HG03575 (cell line): ENCODE results near the gene KIAA1328.

Experiments used
- ATAC-seq: cut with Tn5 transposase; IDR thresholded peaks from one replicate; pipeline ENCODE4 v1.9.1; 2021; ENCODE audit not compliant: unreplicated experiment, insufficient number of reproducible peaks, low FRiP score; ENCODE audit errors: extremely low read depth

Gene KIAA1328

DNA sequence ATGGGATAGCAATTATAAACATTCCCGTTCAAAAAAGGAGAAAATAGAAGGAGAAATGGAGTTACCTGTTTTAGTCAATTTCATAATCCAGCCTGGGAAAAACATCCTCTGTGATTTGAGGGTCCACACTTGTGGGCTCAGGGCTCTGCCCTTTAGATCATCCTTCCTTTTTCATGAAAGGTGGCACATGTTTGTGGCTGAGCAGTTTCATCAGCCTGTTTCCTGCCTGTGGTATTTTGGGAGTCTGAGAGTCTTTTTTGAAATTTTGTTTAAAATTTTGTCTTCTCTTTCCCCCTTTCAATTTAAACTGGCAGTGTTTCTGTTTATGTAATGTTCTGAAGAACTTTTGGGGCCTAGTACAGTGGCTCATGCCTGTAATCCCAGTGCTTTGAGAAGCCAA, 84.0 kb downstream of the KIAA1328 start:
- ATAC-seq = no peak

DNA sequence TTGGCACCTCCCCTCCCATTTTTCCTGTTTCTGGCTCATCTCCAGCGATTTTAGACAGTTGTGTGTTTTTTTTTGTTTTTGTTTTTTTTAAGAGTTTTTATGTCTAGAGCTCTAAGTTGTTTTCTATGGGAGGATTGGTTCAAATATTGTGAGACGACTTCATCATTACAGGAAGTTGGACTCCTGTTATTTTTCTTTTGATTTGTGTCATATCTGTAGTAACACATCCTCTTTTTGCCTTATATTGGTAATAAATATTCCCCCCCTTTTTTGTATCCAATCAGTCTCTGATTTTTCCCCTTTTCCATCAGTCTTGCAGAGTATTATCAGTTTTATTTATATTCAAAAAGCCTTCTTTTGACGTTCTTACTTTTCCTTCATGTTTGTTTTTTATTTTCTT, 89.0 kb downstream of the KIAA1328 start:
- no peak for ATAC-seq

GRCh38 chr18:36929601-36930000, 100.7 kb downstream of the KIAA1328 start:
- ATAC-seq = no peak

DNA sequence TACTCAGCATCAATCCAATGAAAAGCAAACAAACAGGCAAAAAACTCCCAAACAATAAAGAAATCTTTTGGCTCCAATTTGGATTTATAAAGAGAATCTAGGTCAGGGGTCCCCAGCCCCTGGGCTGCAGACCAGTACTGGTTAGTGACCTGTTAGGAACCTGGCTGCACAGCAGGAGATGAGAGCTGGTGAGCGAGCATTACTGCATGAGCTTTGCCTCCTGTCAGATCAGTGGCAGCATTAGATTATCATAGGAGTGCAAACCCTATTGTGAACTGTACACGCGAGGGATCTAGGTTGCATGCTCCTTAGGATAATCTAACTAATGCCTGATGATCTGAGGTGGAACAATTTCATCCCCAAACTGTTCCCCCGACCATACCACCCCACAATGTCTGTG, 102.2 kb downstream of the KIAA1328 start:
- no peak for ATAC-seq

DNA sequence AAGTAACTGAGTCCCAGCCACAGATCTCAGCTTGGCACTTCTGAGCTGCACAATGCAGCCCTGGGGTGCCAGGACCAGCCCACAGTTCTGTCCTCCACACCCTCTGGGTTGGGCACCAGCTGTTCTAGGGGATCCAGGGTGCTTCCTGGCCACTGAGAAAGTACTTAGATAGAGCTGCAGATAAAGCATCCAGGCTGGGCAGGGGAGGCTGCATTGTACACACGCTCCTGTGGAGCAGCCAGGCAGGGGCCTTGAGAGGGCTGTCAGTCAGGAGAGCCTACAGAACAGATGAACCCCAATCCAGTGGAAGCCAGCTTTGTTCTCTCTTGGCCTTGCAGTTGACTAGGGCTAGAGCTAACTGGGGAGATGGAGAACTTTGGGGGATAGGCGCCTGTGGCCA, 104.6 kb downstream of the KIAA1328 start:
- no peak for ATAC-seq

- no peak for ATAC-seq
Observed at GRCh38 chr18:36934884-36935283, 106.0 kb downstream of the KIAA1328 start.

DNA sequence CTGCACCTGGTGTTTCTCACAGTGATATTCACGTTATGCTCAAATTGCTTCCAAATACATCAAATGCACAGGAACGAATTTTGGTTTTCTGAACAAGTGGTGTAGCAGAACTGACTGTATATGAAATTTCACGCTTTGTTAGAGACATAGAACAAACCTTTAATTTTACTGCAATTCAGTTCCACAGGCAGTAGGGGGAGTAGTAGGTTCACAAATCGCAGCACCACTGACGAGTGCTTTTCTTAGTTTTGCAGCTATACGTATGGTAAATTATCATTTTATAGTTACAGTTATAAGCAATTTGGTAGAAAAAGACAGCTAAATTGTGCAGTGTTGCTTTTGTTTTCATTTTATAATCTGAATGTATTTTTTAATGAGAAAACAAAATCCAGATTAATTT, 113.3 kb downstream of the KIAA1328 start:
- no peak for ATAC-seq

GRCh38 chr18:36947820-36948348, 119.0 kb downstream of the KIAA1328 start:
- no peak for ATAC-seq

- ATAC-seq = no peak
Observed at GRCh38 chr18:36950282-36950681, 121.4 kb downstream of the KIAA1328 start.

DNA sequence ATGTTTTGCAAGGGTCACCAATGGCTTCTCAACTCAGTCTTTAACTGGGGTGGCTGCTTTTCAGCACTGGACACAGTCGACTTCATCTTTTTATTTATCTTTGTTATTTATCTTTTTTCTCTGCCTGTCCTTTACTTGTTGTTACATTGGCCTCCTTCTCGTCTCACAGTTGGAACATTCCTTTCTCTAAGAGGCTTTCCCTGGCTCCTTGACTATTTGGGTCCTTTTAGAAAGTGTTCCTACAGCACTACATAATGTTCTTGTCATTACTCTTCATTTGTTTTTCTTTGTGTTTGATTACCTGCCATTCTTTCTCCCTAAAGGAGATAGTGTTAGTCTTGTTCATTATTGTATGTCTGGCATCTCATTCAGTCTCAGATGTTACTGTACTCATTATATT, 122.0 kb downstream of the KIAA1328 start:
- ATAC-seq = no peak

- no peak for ATAC-seq
Observed at GRCh38 chr18:36953047-36953446, 124.1 kb downstream of the KIAA1328 start.

- no peak for ATAC-seq
Observed at GRCh38 chr18:36960038-36960437, 131.1 kb downstream of the KIAA1328 start.

- ATAC-seq = no peak
Observed at GRCh38 chr18:36963464-36963863, 134.5 kb downstream of the KIAA1328 start.

DNA sequence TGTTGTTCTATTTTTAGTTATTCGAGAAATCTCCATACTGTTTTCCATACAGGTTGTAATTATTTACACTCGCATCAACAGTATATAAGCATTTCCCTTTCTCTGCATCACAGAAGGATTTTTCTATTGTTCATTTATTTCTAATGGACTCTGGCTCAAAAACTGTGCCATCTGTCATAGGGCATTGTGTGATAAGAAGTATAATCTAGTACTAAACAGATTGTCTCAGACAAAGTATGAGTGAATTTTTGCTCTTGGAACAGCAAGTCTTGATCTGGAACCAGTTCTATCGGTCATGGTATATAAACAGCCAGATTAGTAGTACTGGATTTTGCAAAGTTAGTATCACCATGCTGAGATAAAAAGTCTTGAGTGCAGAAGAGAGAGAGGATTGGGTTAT, 145.8 kb downstream of the KIAA1328 start:
- no peak for ATAC-seq

DNA sequence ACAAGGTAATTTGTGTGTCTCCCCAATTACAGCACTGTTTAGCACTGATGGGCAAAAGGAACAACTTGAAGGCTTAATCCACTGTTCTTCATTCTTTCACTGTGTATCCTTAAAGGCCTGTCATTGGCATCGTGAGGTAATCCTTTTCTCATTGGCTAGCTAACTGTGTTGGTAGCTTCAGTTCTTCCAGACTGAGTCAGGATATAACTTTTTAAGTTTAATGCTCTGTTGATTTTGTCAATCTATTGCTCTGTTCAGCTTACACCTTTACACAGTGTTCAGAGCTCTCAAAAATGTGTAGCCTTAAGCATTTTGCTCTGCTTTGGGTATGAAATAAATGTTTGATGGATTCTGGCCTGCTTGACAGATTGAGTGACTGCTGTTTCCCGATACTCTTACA, 148.2 kb downstream of the KIAA1328 start:
- no peak for ATAC-seq

- ATAC-seq = no peak
Observed at GRCh38 chr18:36993068-36993467, 164.1 kb downstream of the KIAA1328 start.

DNA sequence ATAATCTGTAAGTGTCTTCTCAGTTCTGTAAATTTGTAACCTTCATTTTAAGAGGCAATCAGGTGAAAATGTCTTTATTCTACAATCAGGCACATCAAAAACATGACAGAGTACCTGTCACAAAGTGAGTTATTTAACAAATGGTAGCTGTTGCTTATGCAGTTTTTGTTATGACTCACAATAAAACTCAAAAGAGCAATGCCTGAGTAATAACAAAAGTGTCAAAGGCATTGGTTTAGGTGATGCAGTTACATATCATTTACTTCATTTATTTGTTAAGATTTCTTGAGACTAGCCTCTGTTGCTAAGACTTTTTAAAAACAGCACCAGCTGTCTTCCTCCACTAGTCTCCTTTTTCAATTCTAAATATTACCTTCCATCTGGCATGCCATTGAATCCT, 177.8 kb downstream of the KIAA1328 start:
- peak; percentile 88 for ATAC-seq

GRCh38 chr18:37012452-37012851, 183.5 kb downstream of the KIAA1328 start:
- no peak for ATAC-seq

- no peak for ATAC-seq
Observed at GRCh38 chr18:37019157-37019827, 190.4 kb downstream of the KIAA1328 start.

- ATAC-seq = no peak
Observed at GRCh38 chr18:37033419-37033818, 204.5 kb downstream of the KIAA1328 start.

DNA sequence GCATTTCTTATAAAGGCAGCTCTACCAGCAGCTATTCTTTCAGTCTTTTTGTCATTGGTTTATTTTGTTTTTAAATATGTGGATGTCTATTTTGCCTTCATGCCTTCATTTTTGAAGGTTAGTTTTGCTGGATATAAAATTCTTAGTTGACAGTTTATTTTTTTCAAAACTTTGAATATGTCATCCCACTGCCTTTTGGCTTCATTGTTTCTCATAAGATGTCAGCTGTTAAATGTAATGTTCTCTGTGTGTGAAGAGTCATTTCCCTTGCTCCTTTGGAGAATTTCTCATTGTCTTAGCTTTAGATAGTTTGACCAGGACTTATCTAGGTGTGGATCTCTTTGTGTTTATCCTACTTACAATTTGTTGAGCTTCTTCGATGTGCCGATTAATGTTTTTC, 213.5 kb downstream of the KIAA1328 start:
- no peak for ATAC-seq
